ENCODE data around the gene SYDE2. TPM values are rescaled to one million over a fixed set of nuclear protein-coding genes. Genes with fewer than 3 reads are reported as not detected.
"Not testable (repeated sequence)": the region's sequence is repeated elsewhere in the genome, so short reads cannot be mapped to it uniquely, and the experiment has no call there.

The SYDE2 gene
- total and polyA plus RNA-seq, 2 donors (not counting 1 experiment from before 2014, with no cell fraction given) = 0.25 to 0.89 TPM

- Histone ChIP-seq H3K4me2 (replicated peaks; ENCODE audit: low read depth, low read length, poor library complexity, severe bottlenecking) (no peak overlapping the region), H3K9ac (ENCODE audit: low read length) (no peak overlapping the region), H3K4me1 (ENCODE audit: control insufficient read depth in 2 of 2, insufficient read depth in 2 of 2, low read length in 2 of 2) (peaks cover 6 to 11% of the 10 kb centered on the region in 2 donors), H4K20me1 (ENCODE audit: control insufficient read depth, insufficient read depth, low read length, poor library complexity, severe bottlenecking) (no peaks in the 10 kb centered on the region), H3K9me3 (ENCODE audit: control extremely low read depth in 1 of 3, control insufficient read depth in 2 of 3, insufficient read depth in 1 of 3, low read length in 2 of 3) (no peaks in the 10 kb centered on the region), H3K79me2 (ENCODE audit: control insufficient read depth, insufficient read depth, low read length) (no peaks in the 10 kb centered on the region), H3K36me3 (replicated peaks in 1 of 2; ENCODE audit: control extremely low read depth in 1 of 2, control insufficient read depth in 1 of 2, extremely low read depth in 1 of 2, insufficient read depth in 2 of 2, low read length in 1 of 2) (no peaks in the 10 kb centered on the region), H2AFZ (ENCODE audit: insufficient read depth, low read depth, low read length, poor library complexity, severe bottlenecking) (no peak overlapping the region), H3K27ac (ENCODE audit: low read length in 2 of 2) (no peak overlapping the region), H3K4me3 (ENCODE audit: control extremely low read depth in 1 of 5, extremely low read depth in 1 of 5, insufficient read depth in 1 of 5, low read depth in 2 of 5, low read length in 4 of 5) (no peak overlapping the region), H3K27me3 (replicated peaks in 1 of 4; ENCODE audit: control extremely low read depth in 1 of 4, control insufficient read depth in 3 of 4, insufficient read depth in 4 of 4, low read length in 3 of 4) (peaks cover 0 to 11% (median 2%) of the 10 kb centered on the region in 4 experiments)
- ChIA-PET POLR2A (no interaction called here), CTCF (no interaction called here)
- Mint-ChIP-seq H3K27ac (no peak overlapping the region), H3K4me1 (peaks cover 9% of the 10 kb centered on the region), H3K27me3 (peaks cover 17% of the 10 kb centered on the region), H3K4me3 (no peak overlapping the region), H3K9me3 (ENCODE audit: insufficient read depth) (no peaks in the 10 kb centered on the region)
- ATAC-seq (ENCODE audit: low read depth) = no peak
- TF ChIP-seq EZH2 (IDR thresholded peaks at IDR 0.05; ENCODE audit: borderline replicate concordance, insufficient read depth, low read depth, low read length, poor library complexity, severe bottlenecking) = no peak
- intact Hi-C loops (cut with micrococcal nuclease) = no loop called here
- no peak for DNase-seq
These were observed 4.5 kb downstream of the SYDE2 start for GRCh38 chr1:85196358-85196757.

DNA sequence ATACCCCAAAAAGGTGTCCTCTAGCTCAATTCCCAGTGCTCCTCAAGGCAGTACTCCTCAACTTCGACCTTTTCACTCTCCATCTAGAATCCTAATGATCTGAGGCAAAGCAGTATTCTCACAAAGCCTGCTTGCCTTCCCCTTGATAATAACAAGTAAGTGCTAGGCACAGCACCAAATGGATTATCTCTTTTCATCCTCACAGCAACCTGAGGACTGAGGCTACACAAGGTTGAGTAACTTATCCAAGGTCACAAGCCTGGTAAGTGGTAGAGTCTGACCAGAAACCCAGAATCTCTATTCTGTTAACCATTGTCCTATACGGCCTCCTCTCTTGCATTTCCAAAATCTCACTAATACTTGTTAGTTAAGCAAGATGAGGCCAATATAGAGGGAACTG, 5.1 kb downstream of the SYDE2 start:
- Histone ChIP-seq H3K9ac (ENCODE audit: low read length) (no peak overlapping the region), H3K4me2 (replicated peaks; ENCODE audit: low read depth, low read length, poor library complexity, severe bottlenecking) (no peak overlapping the region), H3K27ac (ENCODE audit: low read length in 2 of 2) (no peak overlapping the region), H3K4me1 (ENCODE audit: control insufficient read depth in 2 of 2, insufficient read depth in 2 of 2, low read length in 2 of 2) (peaks cover 6 to 11% of the 10 kb centered on the region in 2 donors), H4K20me1 (ENCODE audit: control insufficient read depth, insufficient read depth, low read length, poor library complexity, severe bottlenecking) (no peaks in the 10 kb centered on the region), H3K79me2 (ENCODE audit: control insufficient read depth, insufficient read depth, low read length) (no peaks in the 10 kb centered on the region), H2AFZ (ENCODE audit: insufficient read depth, low read depth, low read length, poor library complexity, severe bottlenecking) (no peak overlapping the region), H3K27me3 (replicated peaks in 1 of 4; ENCODE audit: control extremely low read depth in 1 of 4, control insufficient read depth in 3 of 4, insufficient read depth in 4 of 4, low read length in 3 of 4) (peaks cover 0 to 11% (median 2%) of the 10 kb centered on the region in 4 experiments), H3K36me3 (replicated peaks in 1 of 2; ENCODE audit: control extremely low read depth in 1 of 2, control insufficient read depth in 1 of 2, extremely low read depth in 1 of 2, insufficient read depth in 2 of 2, low read length in 1 of 2) (no peaks in the 10 kb centered on the region), H3K4me3 (ENCODE audit: control extremely low read depth in 1 of 5, extremely low read depth in 1 of 5, insufficient read depth in 1 of 5, low read depth in 2 of 5, low read length in 4 of 5) (no peak overlapping the region), H3K9me3 (ENCODE audit: control extremely low read depth in 1 of 3, control insufficient read depth in 2 of 3, insufficient read depth in 1 of 3, low read length in 2 of 3) (no peaks in the 10 kb centered on the region)
- DNase-seq (no peak), ATAC-seq (ENCODE audit: low read depth) (no peak)
- Mint-ChIP-seq H3K4me1 (peaks cover 9% of the 10 kb centered on the region), H3K9me3 (ENCODE audit: insufficient read depth) (no peaks in the 10 kb centered on the region), H3K27me3 (peaks cover 17% of the 10 kb centered on the region), H3K4me3 (no peak overlapping the region), H3K27ac (no peak overlapping the region)
- WGBS (ENCODE audit: insufficient coverage) = 50% methylated on average over 1 of the region's 2 CpGs
- no peak for TF ChIP-seq EZH2 (IDR thresholded peaks at IDR 0.05; ENCODE audit: borderline replicate concordance, insufficient read depth, low read depth, low read length, poor library complexity, severe bottlenecking)
- TF ChIP-seq, protein P1, sequence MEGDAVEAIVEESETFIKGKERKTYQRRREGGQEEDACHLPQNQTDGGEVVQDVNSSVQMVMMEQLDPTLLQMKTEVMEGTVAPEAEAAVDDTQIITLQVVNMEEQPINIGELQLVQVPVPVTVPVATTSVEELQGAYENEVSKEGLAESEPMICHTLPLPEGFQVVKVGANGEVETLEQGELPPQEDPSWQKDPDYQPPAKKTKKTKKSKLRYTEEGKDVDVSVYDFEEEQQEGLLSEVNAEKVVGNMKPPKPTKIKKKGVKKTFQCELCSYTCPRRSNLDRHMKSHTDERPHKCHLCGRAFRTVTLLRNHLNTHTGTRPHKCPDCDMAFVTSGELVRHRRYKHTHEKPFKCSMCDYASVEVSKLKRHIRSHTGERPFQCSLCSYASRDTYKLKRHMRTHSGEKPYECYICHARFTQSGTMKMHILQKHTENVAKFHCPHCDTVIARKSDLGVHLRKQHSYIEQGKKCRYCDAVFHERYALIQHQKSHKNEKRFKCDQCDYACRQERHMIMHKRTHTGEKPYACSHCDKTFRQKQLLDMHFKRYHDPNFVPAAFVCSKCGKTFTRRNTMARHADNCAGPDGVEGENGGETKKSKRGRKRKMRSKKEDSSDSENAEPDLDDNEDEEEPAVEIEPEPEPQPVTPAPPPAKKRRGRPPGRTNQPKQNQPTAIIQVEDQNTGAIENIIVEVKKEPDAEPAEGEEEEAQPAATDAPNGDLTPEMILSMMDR (IDR thresholded peaks at IDR 0.05) = no peak
- POLR2A ChIA-PET = no interaction called here
- intact Hi-C loops (cut with micrococcal nuclease) = no loop called here
- CTCF ChIA-PET = no interaction called here

DNA sequence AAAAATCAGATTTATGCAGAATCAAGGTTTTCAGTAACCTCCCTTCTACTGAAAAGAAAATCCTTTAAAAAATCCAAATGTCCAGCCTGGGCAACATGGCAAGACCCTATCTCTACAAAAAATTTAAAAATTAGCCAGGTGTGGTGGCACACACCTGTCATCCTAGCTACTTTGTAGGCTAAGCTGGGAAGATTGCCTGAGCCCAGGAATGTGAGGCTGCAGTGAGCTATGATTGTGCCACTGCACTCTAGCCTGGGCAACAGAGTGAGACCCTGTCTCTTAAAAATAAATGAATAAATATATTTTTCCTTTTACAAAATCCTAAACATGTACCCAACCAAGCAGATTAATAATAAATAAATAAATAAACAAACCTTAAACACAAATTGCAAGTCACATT, 8.7 kb downstream of the SYDE2 start:
- H2AFZ ChIP-seq (ENCODE audit: insufficient read depth, low read depth, low read length, poor library complexity, severe bottlenecking); H4K20me1 ChIP-seq (ENCODE audit: control insufficient read depth, insufficient read depth, low read length, poor library complexity, severe bottlenecking); H3K27me3 Mint-ChIP-seq; H3K27ac Mint-ChIP-seq; POLR2A ChIA-PET; H3K27ac ChIP-seq (ENCODE audit: low read length in 2 of 2); H3K9me3 ChIP-seq (ENCODE audit: control extremely low read depth in 1 of 3, control insufficient read depth in 2 of 3, insufficient read depth in 1 of 3, low read length in 2 of 3); H3K4me1 ChIP-seq (ENCODE audit: control insufficient read depth in 2 of 2, insufficient read depth in 2 of 2, low read length in 2 of 2); ATAC-seq (ENCODE audit: low read depth); DNase-seq; H3K4me1 Mint-ChIP-seq; H3K27me3 ChIP-seq (replicated peaks in 1 of 4; ENCODE audit: control extremely low read depth in 1 of 4, control insufficient read depth in 3 of 4, insufficient read depth in 4 of 4, low read length in 3 of 4); intact Hi-C loops (cut with micrococcal nuclease); H3K36me3 ChIP-seq (replicated peaks in 1 of 2; ENCODE audit: control extremely low read depth in 1 of 2, control insufficient read depth in 1 of 2, extremely low read depth in 1 of 2, insufficient read depth in 2 of 2, low read length in 1 of 2); H3K9me3 Mint-ChIP-seq (ENCODE audit: insufficient read depth); H3K9ac ChIP-seq (ENCODE audit: low read length); H3K79me2 ChIP-seq (ENCODE audit: control insufficient read depth, insufficient read depth, low read length); H3K4me3 Mint-ChIP-seq; H3K4me2 ChIP-seq (replicated peaks; ENCODE audit: low read depth, low read length, poor library complexity, severe bottlenecking); H3K4me3 ChIP-seq (ENCODE audit: control extremely low read depth in 1 of 5, extremely low read depth in 1 of 5, insufficient read depth in 1 of 5, low read depth in 2 of 5, low read length in 4 of 5): not testable (repeated sequence)
- CTCF ChIA-PET = interaction anchor here (0.6 kb wide), 1 partner anchor 14 kb away, joined by 3 read pairs; no protein-coding TSS in a partner anchor

All from B cell (primary cell).